WTC11 (cell line): Measurements from ENCODE around the gene CCNA1.
A peak's percentile ranks its signal among the peaks of the same experiment; 100 is the strongest.

ENCODE experiments used
- FOXK1 ChIP-seq: sonication (generic); formaldehyde crosslinking; IDR thresholded peaks from 2 replicates; pipeline ENCODE4 v1.8.0; 2022; ENCODE audit warnings: mild to moderate bottlenecking, moderate library complexity, missing genetic modification reagents
- FOXP1 ChIP-seq: sonication (generic); formaldehyde crosslinking; IDR thresholded peaks from 2 replicates; pipeline ENCODE4 v1.8.0; 2022; ENCODE audit warnings: missing genetic modification reagents, mild to moderate bottlenecking, moderate library complexity, borderline replicate concordance
- TF ChIP-seq, protein P1 (sequence below): sonication (generic); formaldehyde crosslinking; IDR thresholded peaks from 2 replicates; pipeline ENCODE4 v1.8.1; 2022; ENCODE audit warnings: missing genetic modification reagents, borderline replicate concordance
- TF ChIP-seq, protein P2 (sequence below): fragments of 200-600 bp; IDR thresholded peaks from 2 replicates; pipeline ENCODE4 v1.8.0; 2022; ENCODE audit warnings: antibody characterized with exemption
- TF ChIP-seq, protein P3 (sequence below): sonication (generic); formaldehyde crosslinking; IDR thresholded peaks from 2 replicates; pipeline ENCODE4 v1.8.1; 2022; ENCODE audit warnings: low read depth, missing genetic modification reagents, borderline replicate concordance
- TF ChIP-seq, protein P4 (sequence below): sonication (generic); formaldehyde crosslinking; IDR thresholded peaks from 2 replicates; pipeline ENCODE4 v1.8.0; 2023; ENCODE audit warnings: missing genetic modification reagents, mild to moderate bottlenecking, borderline replicate concordance
- TF ChIP-seq, protein P5 (sequence below): fragments of 250-450 bp; sonication (Bioruptor Pico); conservative IDR thresholded peaks from 2 replicates; pipeline ENCODE4 v1.9.0; 2021; ENCODE audit warnings: mild to moderate bottlenecking

DNA sequence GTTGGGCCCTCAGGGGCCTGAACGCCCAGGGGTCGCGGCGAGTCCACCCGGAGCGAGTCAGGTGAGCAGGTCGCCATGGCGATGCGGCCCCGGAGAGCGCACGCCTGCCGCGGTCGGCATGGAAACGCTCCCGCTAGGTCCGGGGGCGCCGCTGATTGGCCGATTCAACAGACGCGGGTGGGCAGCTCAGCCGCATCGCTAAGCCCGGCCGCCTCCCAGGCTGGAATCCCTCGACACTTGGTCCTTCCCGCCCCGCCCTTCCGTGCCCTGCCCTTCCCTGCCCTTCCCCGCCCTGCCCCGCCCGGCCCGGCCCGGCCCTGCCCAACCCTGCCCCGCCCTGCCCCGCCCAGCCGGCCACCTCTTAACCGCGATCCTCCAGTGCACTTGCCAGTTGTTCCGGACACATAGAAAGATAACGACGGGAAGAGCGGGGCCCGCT, at the start of gene CCNA1:
- TF ChIP-seq, protein P1, sequence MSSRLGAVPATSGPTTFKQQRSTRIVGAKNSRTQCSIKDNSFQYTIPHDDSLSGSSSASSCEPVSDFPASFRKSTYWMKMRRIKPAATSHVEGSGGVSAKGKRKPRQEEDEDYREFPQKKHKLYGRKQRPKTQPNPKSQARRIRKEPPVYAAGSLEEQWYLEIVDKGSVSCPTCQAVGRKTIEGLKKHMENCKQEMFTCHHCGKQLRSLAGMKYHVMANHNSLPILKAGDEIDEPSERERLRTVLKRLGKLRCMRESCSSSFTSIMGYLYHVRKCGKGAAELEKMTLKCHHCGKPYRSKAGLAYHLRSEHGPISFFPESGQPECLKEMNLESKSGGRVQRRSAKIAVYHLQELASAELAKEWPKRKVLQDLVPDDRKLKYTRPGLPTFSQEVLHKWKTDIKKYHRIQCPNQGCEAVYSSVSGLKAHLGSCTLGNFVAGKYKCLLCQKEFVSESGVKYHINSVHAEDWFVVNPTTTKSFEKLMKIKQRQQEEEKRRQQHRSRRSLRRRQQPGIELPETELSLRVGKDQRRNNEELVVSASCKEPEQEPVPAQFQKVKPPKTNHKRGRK (CRISPR knock-in tag), result no peak
- TF ChIP-seq, protein P2, sequence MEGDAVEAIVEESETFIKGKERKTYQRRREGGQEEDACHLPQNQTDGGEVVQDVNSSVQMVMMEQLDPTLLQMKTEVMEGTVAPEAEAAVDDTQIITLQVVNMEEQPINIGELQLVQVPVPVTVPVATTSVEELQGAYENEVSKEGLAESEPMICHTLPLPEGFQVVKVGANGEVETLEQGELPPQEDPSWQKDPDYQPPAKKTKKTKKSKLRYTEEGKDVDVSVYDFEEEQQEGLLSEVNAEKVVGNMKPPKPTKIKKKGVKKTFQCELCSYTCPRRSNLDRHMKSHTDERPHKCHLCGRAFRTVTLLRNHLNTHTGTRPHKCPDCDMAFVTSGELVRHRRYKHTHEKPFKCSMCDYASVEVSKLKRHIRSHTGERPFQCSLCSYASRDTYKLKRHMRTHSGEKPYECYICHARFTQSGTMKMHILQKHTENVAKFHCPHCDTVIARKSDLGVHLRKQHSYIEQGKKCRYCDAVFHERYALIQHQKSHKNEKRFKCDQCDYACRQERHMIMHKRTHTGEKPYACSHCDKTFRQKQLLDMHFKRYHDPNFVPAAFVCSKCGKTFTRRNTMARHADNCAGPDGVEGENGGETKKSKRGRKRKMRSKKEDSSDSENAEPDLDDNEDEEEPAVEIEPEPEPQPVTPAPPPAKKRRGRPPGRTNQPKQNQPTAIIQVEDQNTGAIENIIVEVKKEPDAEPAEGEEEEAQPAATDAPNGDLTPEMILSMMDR, result no peak
- TF ChIP-seq FOXK1 (CRISPR knock-in tag) (peak; percentile 33; the same call in 1 of the 2 replicates), FOXP1 (no peak)
- TF ChIP-seq, protein P3, sequence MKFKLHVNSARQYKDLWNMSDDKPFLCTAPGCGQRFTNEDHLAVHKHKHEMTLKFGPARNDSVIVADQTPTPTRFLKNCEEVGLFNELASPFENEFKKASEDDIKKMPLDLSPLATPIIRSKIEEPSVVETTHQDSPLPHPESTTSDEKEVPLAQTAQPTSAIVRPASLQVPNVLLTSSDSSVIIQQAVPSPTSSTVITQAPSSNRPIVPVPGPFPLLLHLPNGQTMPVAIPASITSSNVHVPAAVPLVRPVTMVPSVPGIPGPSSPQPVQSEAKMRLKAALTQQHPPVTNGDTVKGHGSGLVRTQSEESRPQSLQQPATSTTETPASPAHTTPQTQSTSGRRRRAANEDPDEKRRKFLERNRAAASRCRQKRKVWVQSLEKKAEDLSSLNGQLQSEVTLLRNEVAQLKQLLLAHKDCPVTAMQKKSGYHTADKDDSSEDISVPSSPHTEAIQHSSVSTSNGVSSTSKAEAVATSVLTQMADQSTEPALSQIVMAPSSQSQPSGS, result no peak
- TF ChIP-seq, protein P4, sequence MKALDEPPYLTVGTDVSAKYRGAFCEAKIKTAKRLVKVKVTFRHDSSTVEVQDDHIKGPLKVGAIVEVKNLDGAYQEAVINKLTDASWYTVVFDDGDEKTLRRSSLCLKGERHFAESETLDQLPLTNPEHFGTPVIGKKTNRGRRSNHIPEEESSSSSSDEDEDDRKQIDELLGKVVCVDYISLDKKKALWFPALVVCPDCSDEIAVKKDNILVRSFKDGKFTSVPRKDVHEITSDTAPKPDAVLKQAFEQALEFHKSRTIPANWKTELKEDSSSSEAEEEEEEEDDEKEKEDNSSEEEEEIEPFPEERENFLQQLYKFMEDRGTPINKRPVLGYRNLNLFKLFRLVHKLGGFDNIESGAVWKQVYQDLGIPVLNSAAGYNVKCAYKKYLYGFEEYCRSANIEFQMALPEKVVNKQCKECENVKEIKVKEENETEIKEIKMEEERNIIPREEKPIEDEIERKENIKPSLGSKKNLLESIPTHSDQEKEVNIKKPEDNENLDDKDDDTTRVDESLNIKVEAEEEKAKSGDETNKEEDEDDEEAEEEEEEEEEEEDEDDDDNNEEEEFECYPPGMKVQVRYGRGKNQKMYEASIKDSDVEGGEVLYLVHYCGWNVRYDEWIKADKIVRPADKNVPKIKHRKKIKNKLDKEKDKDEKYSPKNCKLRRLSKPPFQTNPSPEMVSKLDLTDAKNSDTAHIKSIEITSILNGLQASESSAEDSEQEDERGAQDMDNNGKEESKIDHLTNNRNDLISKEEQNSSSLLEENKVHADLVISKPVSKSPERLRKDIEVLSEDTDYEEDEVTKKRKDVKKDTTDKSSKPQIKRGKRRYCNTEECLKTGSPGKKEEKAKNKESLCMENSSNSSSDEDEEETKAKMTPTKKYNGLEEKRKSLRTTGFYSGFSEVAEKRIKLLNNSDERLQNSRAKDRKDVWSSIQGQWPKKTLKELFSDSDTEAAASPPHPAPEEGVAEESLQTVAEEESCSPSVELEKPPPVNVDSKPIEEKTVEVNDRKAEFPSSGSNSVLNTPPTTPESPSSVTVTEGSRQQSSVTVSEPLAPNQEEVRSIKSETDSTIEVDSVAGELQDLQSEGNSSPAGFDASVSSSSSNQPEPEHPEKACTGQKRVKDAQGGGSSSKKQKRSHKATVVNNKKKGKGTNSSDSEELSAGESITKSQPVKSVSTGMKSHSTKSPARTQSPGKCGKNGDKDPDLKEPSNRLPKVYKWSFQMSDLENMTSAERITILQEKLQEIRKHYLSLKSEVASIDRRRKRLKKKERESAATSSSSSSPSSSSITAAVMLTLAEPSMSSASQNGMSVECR (CRISPR knock-in tag), result peak; percentile 25; the same call in 1 of the 2 replicates
- TF ChIP-seq, protein P5, sequence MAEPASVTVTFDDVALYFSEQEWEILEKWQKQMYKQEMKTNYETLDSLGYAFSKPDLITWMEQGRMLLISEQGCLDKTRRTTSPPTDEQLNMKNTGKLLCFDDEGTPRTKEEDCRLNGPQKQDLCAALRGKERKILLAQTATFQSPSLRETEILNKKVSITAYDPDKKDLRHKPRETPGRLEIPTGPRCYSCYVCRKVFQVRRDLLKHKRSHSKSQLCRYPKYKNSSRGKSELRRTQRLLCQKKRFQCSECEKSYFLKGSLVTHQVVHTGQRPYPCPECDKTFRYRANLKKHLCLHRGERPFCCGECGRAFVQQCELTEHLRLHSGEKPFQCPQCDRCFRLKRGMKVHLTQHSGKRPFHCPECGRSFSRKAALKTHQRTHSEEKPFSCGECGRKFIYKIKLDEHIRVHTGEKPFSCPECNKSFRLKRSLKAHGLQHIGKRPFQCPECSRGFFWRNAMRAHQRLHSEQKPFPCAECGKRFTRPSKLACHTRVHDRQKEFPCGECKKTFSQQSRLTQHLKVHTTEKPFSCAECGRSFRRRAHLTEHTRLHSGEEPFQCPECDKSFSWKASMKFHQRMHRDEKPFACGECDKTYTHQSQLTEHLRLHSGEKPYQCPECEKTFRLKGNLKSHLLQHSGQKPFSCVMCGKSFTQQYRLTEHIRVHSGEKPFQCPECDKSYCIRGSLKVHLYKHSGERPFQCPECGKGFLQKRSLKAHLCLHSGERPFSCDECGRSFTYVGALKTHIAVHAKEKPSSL, result no peak
